Measurements from ENCODE around the gene BCLAF3. TPM values are rescaled to one million over a fixed set of nuclear protein-coding genes. Genes with fewer than 3 reads are reported as not detected.

The BCLAF3 gene
- total and polyA plus RNA-seq, 2 donors (not counting 3 experiments of a cell fraction or from before 2014, with no cell fraction given) = 5.0 to 5.1 TPM

- no peak for DNase-seq (ENCODE audit: low read depth, low spot score)
- no peaks in the 10 kb centered on the region for H3K9me1 ChIP-seq (replicated peaks; ENCODE audit: control insufficient read depth, extremely low read depth, insufficient read depth, low read length)
- H3K9ac ChIP-seq (replicated peaks; ENCODE audit: extremely low read depth, insufficient read depth, low read length) = no peak overlapping the region
- dilution Hi-C loops (cut with MboI; ENCODE audit: extremely low pct_ligation_motif_present, low sequenced_read_pairs) (no loop called here), intact Hi-C loops (cut with micrococcal nuclease) (no loop called here)
- H3K79me2 ChIP-seq (ENCODE audit: control insufficient read depth, insufficient read depth, low read length) = no peaks in the 10 kb centered on the region
- no peak overlapping the region for H3K4me3 ChIP-seq (replicated peaks in 1 of 3; ENCODE audit: insufficient read depth in 1 of 3, low read depth in 1 of 3, low read length in 3 of 3)
- ChIA-PET CTCF (no interaction called here), POLR2A (no interaction called here)
- H3K27ac ChIP-seq (ENCODE audit: insufficient read depth, low read depth, low read length) = no peak overlapping the region
- no peak for FAIRE-seq
- H3K27me3 ChIP-seq (ENCODE audit: control insufficient read depth in 2 of 2, insufficient read depth in 2 of 2, low read length in 2 of 2) = no peaks in the 10 kb centered on the region
- H4K20me1 ChIP-seq (replicated peaks; ENCODE audit: control insufficient read depth, extremely low read depth, insufficient read depth, low read length) = no peaks in the 10 kb centered on the region
- H2AFZ ChIP-seq (ENCODE audit: low read depth, low read length) = no peak overlapping the region
- H3K4me1 ChIP-seq (ENCODE audit: control insufficient read depth, extremely low read depth, insufficient read depth, low read length) = no peaks in the 10 kb centered on the region
- TF ChIP-seq MAX (IDR thresholded peaks at IDR 0.05; ENCODE audit: insufficient read depth, insufficient read length) = no peak
- H3K4me2 ChIP-seq (ENCODE audit: insufficient read depth, low read length) = no peak overlapping the region
- no peaks in the 10 kb centered on the region for H3K36me3 ChIP-seq (ENCODE audit: control insufficient read depth in 2 of 2, extremely low read depth in 1 of 2, insufficient read depth in 2 of 2, low read length in 2 of 2)
- no peaks in the 10 kb centered on the region for H3K9me3 ChIP-seq (replicated peaks; ENCODE audit: control insufficient read depth, insufficient read depth, low read length)
- BruUV-seq (replicated peaks) = no TSS peak
These were observed 41.3 kb upstream of the BCLAF3 start for GRCh38 chrX:20032201-20032600.

GRCh38 chrX:20029728-20030127 is 38.9 kb upstream of the BCLAF3 start:
- no peak overlapping the region for H3K27ac ChIP-seq (ENCODE audit: insufficient read depth, low read depth, low read length)
- H3K4me2 ChIP-seq (ENCODE audit: insufficient read depth, low read length) = no peak overlapping the region
- no peak for FAIRE-seq
- H3K4me1 ChIP-seq (ENCODE audit: control insufficient read depth, extremely low read depth, insufficient read depth, low read length) = no peaks in the 10 kb centered on the region
- intact Hi-C loops (cut with micrococcal nuclease) = no loop called here
- POLR2A ChIA-PET = no interaction called here
- H3K79me2 ChIP-seq (ENCODE audit: control insufficient read depth, insufficient read depth, low read length) = no peaks in the 10 kb centered on the region
- H4K20me1 ChIP-seq (replicated peaks; ENCODE audit: control insufficient read depth, extremely low read depth, insufficient read depth, low read length) = no peaks in the 10 kb centered on the region
- no peaks in the 10 kb centered on the region for H3K27me3 ChIP-seq (ENCODE audit: control insufficient read depth in 2 of 2, insufficient read depth in 2 of 2, low read length in 2 of 2)
- no peak for DNase-seq (ENCODE audit: low read depth, low spot score)
- no peak overlapping the region for H3K4me3 ChIP-seq (replicated peaks in 1 of 3; ENCODE audit: insufficient read depth in 1 of 3, low read depth in 1 of 3, low read length in 3 of 3)
- CTCF ChIA-PET = no interaction called here
- H3K36me3 ChIP-seq (ENCODE audit: control insufficient read depth in 2 of 2, extremely low read depth in 1 of 2, insufficient read depth in 2 of 2, low read length in 2 of 2) = no peaks in the 10 kb centered on the region
- H3K9me1 ChIP-seq (replicated peaks; ENCODE audit: control insufficient read depth, extremely low read depth, insufficient read depth, low read length) = no peaks in the 10 kb centered on the region
- no TSS peak for BruUV-seq (replicated peaks)
- no peaks in the 10 kb centered on the region for H3K9me3 ChIP-seq (replicated peaks; ENCODE audit: control insufficient read depth, insufficient read depth, low read length)
- H2AFZ ChIP-seq (ENCODE audit: low read depth, low read length) = no peak overlapping the region
- no peak for TF ChIP-seq POLR2A (IDR thresholded peaks at IDR 0.05; ENCODE audit: low read depth, low read length)
- no peak for TF ChIP-seq EZH2 (IDR thresholded peaks at IDR 0.05; ENCODE audit: borderline replicate concordance, low read depth, low read length, severe bottlenecking)
- no peak for TF ChIP-seq POLR2AphosphoS5 (IDR thresholded peaks at IDR 0.05; ENCODE audit: insufficient read depth, low read depth, low read length)
- no peak for TF ChIP-seq MAX (IDR thresholded peaks at IDR 0.05; ENCODE audit: insufficient read depth, insufficient read length)
- TF ChIP-seq MYC (IDR thresholded peaks at IDR 0.05; ENCODE audit: low read depth, low read length) = no peak
- no peak for TF ChIP-seq FOS (IDR thresholded peaks at IDR 0.05; ENCODE audit: borderline replicate concordance, insufficient read depth, low read length)
- TF ChIP-seq CTCF (IDR thresholded peaks at IDR 0.05; ENCODE audit: extremely low read depth in 1 of 2, insufficient read depth in 1 of 2, low read depth in 1 of 2, low read length in 2 of 2) = no peak
- TF ChIP-seq JUN (IDR thresholded peaks at IDR 0.05; ENCODE audit: borderline replicate concordance, insufficient read depth, insufficient read length, low read depth) = no peak
- no peak for TF ChIP-seq GATA2 (IDR thresholded peaks at IDR 0.05; ENCODE audit: insufficient read depth, insufficient read length, low read depth, low read length)
- H3K9ac ChIP-seq (replicated peaks; ENCODE audit: extremely low read depth, insufficient read depth, low read length) = no peak overlapping the region
- dilution Hi-C loops (cut with MboI; ENCODE audit: extremely low pct_ligation_motif_present, low sequenced_read_pairs) = no loop called here
